NCI-H526 treated with DMSO at 0.1 percent for 48 hours (cell line): Measurements from ENCODE around the gene GLI2.

Experiments
- DNase-seq: peaks from one replicate; lab custom pipeline; 2025; lab: John Stamatoyannopoulos, UW

Gene GLI2

DNA sequence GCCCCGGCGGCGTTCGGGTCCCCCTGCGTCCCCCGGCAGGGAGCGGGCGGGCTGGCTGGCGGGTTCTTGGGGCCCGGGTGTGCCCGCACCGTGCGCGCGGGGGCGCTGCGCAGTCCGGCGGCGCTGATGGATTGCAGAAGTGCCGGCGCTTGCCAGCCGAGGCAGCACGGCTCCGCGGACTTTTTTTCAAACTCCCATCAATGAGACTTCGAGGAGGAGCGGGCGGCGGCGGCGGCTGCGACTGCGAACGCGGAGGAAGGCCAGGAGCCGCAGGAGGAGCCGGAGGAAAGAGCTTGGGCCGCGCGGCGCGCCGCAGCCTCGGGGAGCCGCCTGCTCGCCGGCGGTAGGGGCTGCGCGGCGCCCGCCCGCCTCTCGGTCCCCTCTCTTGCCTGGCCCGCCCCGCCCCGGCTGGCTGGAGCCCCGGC is at the start of gene GLI2:
Gene GLI2 (plus strand): TSS at position 123 of the 425 bp plus-strand sequence. CDS start 61,453 bp downstream, outside the sequence.
- peak; percentile 65 for DNase-seq

DNA sequence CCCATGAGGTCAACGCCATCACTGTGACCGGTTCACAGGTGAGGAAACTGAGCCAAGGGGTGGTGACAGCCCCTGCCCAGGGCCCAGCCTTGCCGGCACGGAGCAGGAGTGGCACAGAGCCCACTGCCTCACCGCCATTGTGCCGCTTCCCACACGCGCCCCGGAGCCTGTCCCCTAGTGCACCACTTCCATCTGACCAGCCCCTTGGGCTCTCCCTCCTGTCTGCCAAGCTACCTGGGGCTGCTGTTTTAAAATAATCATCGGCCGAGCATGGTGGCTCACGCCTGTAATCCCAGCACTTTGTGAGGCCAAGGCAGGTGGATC is 49.7 kb upstream of the GLI2 start:
- DNase-seq, result no peak

DNA sequence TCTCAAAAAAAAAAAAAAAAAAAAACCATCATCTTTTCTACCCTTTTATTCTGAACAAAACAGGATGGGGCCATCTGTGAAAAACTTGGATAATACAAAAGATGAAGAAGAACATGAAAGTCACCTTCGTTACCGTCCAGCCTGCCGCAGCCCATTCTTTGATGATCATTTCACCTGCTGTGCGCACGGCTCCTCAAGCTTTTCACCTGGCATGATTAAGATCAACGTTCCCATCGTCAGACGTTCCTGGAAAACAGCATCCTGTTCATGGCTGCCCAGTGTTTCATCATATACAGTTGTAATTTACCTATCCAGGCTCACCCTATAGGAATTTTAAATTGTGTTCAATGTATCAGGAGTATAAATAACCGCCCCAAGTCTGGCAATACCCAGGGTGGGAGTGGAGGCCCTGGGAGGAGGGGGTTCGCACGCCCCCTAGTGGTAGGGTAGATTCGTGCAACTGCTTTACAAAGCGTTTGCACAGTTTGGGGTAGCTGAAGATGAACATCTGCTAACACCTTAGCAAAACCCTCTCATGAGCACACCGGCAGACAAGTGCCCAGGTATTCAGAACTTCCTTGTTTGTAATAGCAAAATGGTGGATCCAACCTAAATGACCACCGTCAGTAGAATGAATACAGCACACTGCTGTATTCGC is 49.0 kb upstream of the GLI2 start:
- DNase-seq, result no peak

DNA sequence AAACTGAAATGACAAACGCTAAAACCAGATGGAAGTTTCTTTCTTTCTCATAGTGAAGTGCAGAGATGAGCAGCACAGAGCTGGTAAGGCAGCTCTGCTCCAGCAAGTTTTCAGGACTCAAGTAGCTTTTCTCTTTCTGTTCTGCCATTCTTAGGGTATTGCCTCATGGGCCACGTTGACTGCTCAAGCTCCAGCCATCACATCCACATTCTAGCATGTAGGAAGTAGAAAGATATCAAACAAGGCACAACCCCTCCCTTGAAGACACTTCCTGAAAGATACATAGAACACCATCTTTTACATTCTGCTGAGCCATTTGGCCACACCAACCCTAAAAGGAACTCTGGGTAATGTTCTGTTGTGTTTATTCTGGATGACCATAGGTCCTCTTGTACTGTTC is 48.5 kb upstream of the GLI2 start:
- DNase-seq, result no peak

DNA sequence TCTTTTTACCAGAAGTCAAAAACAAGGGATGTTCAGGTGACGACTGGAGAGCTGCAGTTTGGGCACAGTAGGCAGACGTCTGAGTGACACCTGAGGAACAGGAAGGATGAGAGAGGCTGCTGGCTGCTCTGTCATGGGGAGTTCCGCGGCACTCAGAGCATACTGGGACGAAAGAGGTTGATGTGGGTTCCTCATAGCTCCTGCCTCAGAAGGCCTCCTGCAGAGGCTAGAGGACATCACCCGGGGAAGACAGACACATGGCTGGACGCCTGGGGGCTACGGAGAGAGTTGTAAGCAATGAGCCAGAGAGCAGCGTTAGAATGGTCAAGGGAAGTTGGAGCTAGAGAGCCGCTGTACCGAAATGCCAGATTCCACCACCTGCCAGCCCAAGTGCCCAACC is 45.1 kb upstream of the GLI2 start:
- no peak for DNase-seq

DNA sequence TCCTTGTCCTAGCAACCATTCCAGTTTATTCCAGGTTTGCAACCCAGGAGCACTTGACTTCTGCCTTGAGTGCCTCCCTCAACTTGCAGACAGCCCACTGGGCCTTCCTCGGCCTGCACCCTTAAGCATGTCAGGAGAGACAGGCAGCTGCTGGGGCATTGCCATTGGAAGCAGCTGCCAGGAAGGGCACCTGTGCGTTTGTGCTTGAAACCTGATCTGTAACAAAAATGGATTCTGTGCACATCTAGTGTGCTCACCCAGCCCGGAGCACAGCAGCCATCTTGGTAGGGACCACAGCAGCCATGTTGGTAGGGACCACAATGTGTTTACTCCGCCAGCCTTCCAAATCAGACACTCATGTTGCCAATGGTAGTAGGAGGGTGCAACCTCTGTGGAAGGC is 44.3 kb upstream of the GLI2 start:
- DNase-seq, result no peak

DNA sequence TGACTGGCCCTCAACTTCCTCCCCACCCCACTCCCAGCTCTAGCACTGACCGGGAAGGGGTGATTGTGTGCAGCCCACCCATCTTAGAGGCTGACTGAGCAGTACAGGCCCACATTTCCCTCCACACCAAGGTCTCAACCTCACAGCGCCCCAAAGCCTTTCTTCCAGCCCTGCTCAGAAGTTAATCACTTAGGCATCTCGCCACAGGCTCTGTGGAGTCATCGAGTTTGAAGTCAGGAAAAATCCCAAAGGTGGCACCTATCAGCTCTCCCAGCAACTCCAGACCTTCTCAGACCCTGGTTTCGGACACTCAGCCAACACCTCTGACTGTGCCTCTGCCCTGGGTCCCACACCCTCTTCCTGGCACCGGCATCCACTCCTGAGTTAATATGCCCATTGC is 43.0 kb upstream of the GLI2 start:
- DNase-seq, result no peak

DNA sequence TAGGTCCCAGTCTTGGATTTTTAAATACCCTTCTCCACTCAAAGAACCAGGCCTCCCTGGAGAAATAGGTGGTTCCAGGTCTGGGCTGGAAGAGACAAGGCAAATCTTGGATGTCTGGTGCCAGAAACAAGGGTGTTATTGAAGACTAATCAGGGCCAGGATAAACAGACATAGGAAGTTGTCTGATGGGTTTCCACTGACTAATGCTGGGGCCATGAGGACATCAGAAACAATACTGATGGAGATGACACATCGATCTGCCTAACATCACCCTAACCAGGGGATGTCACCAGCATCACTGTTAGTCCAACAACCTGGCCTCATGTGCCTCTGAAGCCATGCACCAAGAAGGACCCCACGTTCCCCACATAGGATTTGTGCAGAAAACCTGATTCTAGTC is 42.5 kb upstream of the GLI2 start:
- no peak for DNase-seq

DNA sequence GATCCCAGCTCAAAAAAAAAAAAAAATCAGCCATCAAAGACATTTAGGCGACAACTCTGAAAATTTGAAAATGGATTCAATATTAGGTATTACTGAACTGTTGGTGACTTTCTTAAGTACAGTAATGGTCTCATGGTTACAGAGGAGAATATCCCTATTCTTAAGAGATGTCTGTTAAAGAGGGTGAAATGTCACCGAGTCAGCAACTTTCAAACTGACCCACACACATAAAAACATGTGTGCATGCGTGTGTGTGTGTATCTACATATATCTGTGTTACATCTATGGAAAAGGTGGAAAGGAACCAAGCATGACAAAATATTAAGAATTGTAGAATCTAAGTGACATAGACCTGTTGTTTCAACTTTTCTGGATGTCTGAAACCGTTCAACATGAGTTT is 41.6 kb upstream of the GLI2 start:
- DNase-seq, result no peak

DNA sequence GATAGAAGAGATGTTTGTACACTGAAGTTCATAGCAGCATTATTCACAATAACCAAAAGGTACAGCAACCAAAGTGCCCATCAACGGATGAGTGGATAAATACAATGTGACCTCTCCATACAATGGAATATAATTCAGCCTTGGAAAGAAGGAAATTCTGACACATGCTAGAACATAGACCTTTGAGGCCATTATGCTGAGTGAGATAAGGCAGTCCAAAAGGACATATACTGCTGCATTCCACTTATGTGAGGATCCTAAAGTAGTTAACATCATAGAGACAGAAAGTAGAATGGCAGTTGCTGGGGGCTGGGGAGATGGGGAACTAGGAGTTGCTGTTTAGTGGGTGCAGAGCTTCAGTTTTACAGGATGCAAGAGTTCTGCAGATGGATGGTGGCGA is 38.2 kb upstream of the GLI2 start:
- DNase-seq, result no peak

DNA sequence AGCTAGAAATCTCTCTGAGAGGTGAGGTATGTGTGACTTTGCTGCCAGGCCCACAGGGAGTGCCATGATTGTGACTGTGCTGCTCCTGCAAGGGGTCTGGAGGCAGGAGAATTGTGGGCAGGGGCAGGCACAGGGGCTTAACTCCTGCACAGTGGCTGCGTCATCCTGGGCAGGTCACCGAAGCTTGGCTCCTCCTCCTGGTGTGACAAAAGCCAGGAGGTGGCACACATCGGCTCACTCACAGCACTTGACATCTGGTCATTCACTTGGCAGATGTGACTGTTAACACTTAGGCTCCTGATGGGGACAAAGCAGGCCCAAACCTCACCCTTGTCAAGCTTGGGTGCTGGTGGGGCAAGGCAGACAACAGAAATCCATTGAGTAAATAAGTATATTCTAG is 36.4 kb upstream of the GLI2 start:
- DNase-seq, result no peak

DNA sequence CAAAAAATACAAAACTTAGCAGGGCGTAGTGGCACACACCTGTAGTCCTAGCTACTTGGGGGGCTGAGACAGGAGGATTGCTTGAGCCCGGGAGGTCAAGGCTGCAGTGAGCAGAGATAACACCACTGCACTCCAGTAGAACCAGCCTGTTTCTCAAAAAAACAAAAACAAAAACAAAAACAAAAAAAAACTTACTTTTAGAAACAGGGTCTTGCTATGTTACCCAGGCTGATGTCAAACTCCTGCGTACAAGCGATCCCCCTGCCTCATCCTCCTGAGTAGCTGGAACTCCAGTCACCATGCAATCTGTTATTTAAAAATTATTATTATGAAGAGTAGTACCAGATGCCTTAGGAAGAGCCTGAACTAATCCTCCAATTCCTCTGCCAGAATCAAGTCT is 35.0 kb upstream of the GLI2 start:
- no peak for DNase-seq

DNA sequence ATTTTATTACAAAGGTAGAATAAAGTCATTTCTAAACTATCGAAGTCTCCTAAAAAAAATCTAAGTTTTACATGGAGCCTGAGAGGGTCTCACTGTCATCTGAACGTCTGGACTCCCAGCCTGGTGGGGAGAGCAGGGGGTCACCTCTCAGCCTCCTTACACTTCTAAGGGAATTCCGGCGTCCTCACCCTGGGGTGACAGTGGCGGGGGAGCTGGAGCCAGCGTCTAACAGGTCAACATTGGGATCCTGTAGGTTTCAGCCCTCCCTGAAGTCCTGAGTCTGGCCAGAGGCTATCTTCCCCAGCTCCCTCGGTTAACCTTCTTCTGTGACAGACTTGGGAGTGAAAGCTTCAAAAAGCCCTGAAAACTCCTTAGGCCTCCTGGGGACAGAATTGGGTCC is 34.6 kb upstream of the GLI2 start:
- DNase-seq, result no peak

DNA sequence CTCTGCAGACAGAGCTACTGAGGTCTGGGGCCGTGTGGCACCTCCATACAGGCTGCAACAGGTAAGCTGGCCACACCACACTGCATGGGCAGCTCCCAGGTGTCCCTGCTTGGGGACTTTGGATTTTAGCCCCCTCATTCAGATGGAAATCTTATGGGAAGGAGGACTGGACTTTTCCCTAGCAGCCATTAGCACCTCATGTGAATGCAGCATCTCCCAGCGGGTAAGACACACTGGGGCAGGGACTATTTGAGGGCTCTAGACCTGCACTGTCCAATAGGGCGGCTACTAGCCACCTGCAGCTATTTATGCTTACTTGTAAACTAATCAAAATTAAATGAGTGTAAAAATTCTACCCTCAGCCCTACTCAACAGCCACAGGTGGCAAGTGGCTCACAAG is 34.2 kb upstream of the GLI2 start:
- no peak for DNase-seq

DNA sequence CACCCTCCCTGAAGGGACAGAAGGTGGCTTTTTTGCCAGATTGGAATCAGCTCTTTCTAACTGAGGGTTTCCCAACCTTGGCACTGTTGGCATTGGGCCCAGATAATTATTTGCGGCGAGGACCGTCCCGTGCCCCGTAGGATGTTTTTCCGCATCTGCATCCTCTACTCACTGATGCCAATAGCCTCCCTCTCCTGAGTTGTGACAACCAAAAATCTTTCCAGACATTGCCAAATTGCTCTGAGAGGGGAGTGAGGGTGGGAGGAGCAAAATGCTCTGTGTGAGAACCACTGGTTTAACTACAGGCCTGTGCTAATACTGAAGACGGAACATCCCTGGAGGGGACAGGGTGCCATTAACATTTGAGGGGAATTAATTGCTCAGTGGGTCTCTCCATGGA is 33.6 kb upstream of the GLI2 start:
- DNase-seq, result no peak

DNA sequence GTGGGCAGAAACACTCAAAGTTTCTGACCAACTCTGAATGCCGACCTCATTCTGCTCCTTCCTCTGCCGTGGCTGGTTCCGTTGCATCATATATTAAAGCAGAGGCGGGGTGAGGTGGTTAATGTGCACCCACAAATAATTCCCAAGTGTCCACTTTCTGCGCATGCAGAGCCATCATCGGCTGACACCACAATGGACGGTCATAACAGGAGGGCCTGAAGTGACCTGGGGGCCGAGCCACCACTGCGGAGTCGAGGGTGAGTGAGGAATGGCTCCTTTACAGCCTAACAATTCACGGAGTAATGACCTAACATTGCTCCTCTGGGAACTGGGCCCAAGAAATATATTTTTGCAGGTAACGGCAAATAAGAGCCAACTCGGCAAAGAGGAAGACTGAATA is 32.9 kb upstream of the GLI2 start:
- no peak for DNase-seq

DNA sequence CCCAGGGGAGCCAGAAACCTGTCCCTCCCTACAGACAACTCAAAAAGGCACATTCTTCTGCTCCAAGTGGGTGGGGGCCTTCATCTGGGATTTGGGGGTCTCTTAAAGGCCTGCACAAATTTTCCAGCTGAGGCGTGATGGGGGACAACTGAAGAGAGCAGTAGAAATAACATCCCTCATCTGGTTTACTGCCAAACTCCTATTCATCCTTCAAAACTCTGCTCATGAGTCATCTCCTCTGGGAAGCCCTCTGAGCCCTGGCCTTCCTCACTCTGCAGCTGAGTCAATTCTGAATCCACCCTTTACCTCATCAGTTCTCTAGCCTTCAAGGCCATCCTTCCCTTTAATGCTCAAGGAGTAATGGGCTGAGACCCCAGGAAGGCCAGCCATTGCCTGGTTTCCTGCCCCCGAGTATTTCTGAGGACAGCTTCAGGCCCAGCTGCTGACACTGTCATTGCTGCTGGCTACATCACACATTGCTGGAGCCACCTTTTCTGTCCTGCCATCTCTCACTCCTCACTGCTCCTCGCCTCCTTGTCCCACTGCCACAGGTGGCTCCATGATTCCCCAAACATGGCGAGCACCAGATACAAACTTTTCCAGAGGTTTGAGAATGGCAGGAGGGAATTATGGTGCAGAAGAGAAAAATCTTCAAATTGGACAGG is 32.2 kb upstream of the GLI2 start:
- no peak for DNase-seq

DNA sequence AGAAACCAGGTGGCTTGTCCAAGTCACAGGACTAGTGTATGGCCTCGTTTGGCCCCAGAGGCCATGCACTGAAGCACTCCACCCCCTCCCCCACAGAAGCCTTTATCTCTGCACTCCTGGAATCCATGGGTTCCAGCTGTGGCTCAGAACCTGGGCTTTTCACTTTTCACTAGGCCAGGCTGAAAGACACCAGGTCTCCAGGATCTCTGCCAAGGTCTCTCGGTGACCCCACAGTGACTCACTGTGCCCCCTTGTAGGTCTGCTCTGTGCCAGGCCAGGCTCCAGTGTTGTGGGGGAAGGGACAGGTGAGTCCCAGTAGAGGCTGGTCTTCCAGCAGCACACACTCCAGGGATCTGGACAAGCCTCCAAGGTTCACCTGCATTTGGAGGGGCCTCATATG is 31.0 kb upstream of the GLI2 start:
- DNase-seq, result no peak

DNA sequence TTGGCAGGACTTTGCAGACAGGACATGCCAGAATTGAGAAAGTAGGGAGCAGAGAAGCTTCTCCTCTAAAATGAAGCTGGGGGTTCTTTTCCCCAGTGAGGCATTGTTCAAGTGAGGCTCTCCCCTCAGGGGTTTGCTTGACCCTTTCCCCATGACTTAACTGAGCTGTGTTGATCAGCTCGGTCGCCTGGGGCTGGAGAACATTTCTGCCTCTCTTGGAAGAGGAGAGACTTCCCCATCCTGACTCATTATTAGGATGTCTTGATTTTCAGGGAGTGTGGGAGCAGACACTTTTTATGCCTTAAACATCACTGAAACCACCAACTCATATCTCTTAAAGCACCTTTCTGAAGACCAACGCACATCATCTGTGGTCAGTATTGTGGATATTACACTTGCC is 27.9 kb upstream of the GLI2 start:
- no peak for DNase-seq

DNA sequence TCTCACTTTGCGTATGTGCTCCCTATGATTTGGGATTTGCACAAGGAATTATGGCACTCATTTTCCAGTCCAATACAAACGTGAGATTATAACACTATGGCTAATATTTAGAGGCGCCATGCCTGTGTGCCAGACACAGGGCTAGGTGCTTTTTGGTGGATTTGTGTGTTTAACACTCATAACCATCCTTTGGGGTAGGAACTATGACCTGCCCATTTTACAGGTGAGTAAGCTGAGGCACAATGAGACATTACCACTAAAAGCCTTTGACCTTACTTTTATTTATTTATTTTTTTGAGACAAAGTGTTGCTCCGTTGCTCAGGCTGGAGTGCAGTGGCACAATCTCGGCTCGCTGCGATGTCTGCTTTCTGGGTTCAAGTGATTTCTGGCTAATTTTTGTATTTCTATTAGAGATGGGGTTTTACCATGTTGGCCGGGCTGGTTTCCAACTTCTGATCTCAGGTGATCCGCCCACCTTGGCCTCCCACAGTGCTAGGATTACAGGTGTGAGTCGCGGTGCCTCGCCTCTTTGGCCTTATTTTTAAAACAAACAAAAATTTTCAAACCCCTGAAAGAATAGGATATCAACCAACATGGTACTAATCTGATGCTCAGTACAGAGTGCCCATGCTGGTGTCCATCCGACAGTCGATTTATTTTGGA is 26.6 kb upstream of the GLI2 start:
- DNase-seq, result no peak

DNA sequence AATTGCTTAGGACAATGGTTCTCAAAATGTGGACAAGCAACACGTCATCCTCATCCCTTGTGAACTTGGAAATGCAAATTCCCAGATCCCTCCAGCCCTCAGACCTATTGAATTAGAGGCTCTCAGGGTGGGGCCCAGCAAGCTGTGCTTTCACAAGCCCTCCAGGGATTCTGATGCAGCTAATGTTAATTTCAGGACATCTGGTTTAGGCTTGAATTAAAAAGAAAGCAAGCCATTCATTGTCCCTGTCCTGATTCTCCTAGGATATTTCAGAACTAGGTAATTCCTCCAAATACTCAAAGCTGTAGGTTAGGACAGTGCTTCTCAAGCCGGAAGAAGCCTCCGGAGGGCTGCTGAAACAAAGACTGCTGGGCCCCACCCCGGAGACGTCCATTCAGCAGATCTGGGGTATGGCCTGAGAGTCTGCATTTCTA is 26.0 kb upstream of the GLI2 start:
- no peak for DNase-seq

DNA sequence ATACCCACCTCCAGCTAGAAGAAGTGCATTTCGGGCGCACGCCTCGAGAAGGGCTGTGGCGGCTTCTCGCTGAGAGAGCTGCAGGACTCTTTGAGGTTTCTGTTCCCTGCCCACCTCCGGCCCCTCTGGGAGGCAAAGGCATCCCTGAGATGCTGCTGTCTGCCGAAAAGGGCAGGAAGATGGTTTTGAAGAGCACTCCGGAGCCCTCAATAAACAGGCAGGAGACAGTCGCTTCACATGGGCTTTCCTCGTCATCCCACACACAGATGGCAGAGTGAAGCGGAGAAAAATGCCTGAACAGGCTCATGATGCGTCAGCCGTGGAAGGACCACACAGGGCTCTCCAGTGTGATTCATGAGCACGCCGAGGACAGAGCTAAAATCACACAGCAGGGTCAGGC is 25.4 kb upstream of the GLI2 start:
- DNase-seq, result no peak

DNA sequence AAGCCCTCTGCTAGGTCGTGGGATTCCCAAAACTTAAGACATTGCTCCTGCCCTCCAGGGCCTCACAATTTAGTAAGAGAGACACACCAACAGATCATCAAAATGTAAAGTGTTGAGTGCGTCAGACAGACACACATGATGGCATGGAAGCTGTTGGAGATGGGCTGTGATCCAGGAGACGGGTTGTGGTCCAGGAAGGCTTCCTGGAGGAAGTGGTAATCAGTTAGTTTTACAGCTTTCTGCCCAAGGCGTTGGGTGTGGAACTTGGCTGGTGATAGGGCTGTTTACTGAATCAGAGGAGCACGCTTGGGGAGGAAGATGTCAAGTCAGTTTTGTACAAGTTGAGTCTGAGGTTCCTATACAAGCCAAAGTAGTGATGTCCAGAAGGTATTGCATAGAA is 24.0 kb upstream of the GLI2 start:
- DNase-seq, result no peak

DNA sequence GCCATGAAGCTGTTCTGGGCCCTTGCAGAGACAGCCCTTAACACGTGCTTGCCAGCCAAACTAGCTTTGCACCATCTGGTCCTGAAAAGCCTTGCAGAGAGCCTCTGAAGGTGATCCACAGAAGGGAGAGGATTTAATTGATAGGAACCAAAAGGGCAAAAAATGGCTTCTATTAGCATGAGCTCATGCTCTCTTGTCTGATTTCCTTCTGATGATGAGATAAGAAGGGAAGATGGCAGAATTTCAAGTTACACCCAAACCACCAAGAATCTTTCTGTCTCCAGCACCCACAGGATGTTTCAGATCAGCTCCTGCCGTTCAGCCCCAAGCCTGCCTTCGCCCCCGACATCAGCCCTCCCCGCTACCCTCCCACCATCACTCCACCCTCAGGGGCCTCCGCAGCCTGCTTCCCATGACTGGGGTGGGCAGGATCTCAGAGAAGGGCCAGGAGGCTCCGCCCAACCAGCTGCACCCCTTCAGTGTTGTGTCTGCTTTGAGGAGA is 23.4 kb upstream of the GLI2 start:
- no peak for DNase-seq
